OCI-LY7 (cell line): Measurements from ENCODE around the gene ARHGEF3. TPM values are rescaled to one million over a fixed set of nuclear protein-coding genes. Genes with fewer than 3 reads are reported as not detected.

ENCODE experiments used
- BruUV-seq: library from RNA; stranded (reverse); fragments of 400-500 nt; replicated peaks from 2 replicates; lab custom pipeline; 2021; lab: Mats Ljungman, UMichigan
- CTCF ChIA-PET: fragments of 300-600 bp; sonication (Branson Sonifier 250); formaldehyde crosslinking; loops from one replicate; lab custom pipeline; 2022; ENCODE audit warnings: antibody characterized with exemption; ENCODE audit not compliant: unreplicated experiment; lab: Charles Lee
- POLR2A ChIA-PET: fragments of 300-600 bp; sonication (Branson Sonifier 250); formaldehyde crosslinking; loops from one replicate; lab custom pipeline; 2022; ENCODE audit warnings: antibody characterized with exemption; lab: Charles Lee
- DNase-seq: peaks from one replicate; pipeline ENCODE4 v3.0.0-alpha.2; 2015; ENCODE audit warnings: low spot score
- H2AFZ ChIP-seq: fragments of 200-600 bp; sonication (generic), shearing (Covaris generic); 2 replicates; pipeline ENCODE4 v1.6.1; 2014; ENCODE audit warnings: mild to moderate bottlenecking, antibody characterized with exemption, low read length, moderate library complexity
- H3K27ac ChIP-seq: fragments of 200-600 bp; sonication (generic); 2 replicates; pipeline ENCODE4 v1.5.1; 2014; ENCODE audit warnings: mixed run types, low read depth, mild to moderate bottlenecking, moderate library complexity, low read length, inconsistent platforms; ENCODE audit not compliant: poor library complexity, severe bottlenecking
- H3K36me3 ChIP-seq: fragments of 200-600 bp; sonication (generic); 2 replicates; pipeline ENCODE4 v1.6.1; 2014; ENCODE audit warnings: mild to moderate bottlenecking, antibody characterized with exemption, low read length, moderate library complexity, mixed read lengths; ENCODE audit not compliant: insufficient read depth
- H3K4me1 ChIP-seq: fragments of 200-600 bp; sonication (generic); 2 replicates; pipeline ENCODE4 v1.5.1; 2014; ENCODE audit warnings: mild to moderate bottlenecking, low read length; ENCODE audit not compliant: insufficient read depth, poor library complexity, severe bottlenecking
- H3K4me2 ChIP-seq: fragments of 200-600 bp; sonication (generic); 2 replicates; pipeline ENCODE4 v1.6.1; 2014; ENCODE audit warnings: mild to moderate bottlenecking, low read length
- H3K4me3 ChIP-seq: fragments of 200-600 bp; sonication (generic); 2 replicates; pipeline ENCODE4 v1.5.1; 2014; ENCODE audit warnings: mild to moderate bottlenecking, low read depth, low read length; ENCODE audit not compliant: poor library complexity, severe bottlenecking
- H3K79me2 ChIP-seq: fragments of 200-600 bp; sonication (generic); 2 replicates; pipeline ENCODE4 v1.6.1; 2016; ENCODE audit warnings: low read depth, mild to moderate bottlenecking, low read length, moderate library complexity, mixed read lengths; ENCODE audit not compliant: insufficient read depth
- H3K9me2 ChIP-seq: fragments of 200-600 bp; sonication (generic); 2 replicates; pipeline ENCODE4 v1.6.1; 2016; ENCODE audit warnings: mild to moderate bottlenecking, low read length, mixed read lengths; ENCODE audit not compliant: insufficient read depth
- H3K9me3 ChIP-seq: fragments of 200-600 bp; sonication (generic); 2 replicates; pipeline ENCODE4 v1.6.1; 2014; ENCODE audit warnings: mild to moderate bottlenecking, mixed run types, low read length, mixed read lengths
- H4K20me1 ChIP-seq: fragments of 200-600 bp; sonication (generic); 2 replicates; pipeline ENCODE4 v1.6.1; 2014; ENCODE audit warnings: mild to moderate bottlenecking, antibody characterized with exemption, low read length, moderate library complexity, mixed read lengths; ENCODE audit not compliant: insufficient read depth
- EZH2phosphoT487 ChIP-seq: fragments of 200-600 bp; sonication (generic); IDR thresholded peaks from 2 replicates; pipeline ENCODE4 v1.6.1; 2018; ENCODE audit warnings: low read depth, borderline replicate concordance, mild to moderate bottlenecking, mixed run types, antibody characterized with exemption, low read length, moderate library complexity, mixed read lengths
- intact Hi-C: fragments of 100-400 bp; cut with micrococcal nuclease; formaldehyde crosslinking; loops from one replicate; pipeline ENCODE4 v1.10.0; 2022; ENCODE audit not compliant: unreplicated experiment
- total RNA-seq, 2 experiments: library from RNA; depleted of rRNA in 1 of 2; stranded (reverse); fragments of >200 nt in 1 of 2; shearing (Covaris generic) in 1 of 2; gene quantifications; 2 replicates each; pipeline ENCODE4 v1.2.3, GENCODE V29; 2014 to 2022
- TF ChIP-seq, protein P1 (sequence below): fragments of 200-600 bp; sonication (generic); conservative IDR thresholded peaks from 2 replicates; pipeline ENCODE4 v1.5.1; 2014; ENCODE audit warnings: mild to moderate bottlenecking, antibody characterized with exemption, low read length, moderate library complexity, mixed read lengths

Gene ARHGEF3
- total RNA-seq, 2 experiments from 2014 or later: 14.1 to 26.9 TPM

DNA sequence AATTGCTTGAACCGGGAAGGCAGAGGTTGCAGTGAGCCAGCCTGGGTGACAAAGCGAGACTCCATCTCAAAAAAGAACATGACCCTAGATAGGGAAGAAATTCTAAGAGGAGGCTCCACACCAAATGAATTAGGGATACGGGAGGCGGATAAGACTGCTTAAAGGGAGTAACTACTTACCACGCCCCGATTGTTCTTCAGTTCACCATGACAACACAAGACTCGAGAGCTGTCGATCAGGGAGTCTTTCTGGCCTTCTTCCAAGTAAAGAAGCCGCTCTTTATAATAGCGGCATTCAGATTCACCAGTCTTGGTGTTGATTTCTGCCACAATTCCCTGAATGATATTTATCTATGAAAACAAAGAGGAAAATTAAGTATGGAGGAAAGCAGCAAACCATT is 64.7 kb downstream of the ARHGEF3 start:
- H3K9me2 ChIP-seq: no peaks in the 10 kb centered on the region
- CTCF ChIA-PET: no interaction called here
- no peak overlapping the region for H3K4me2 ChIP-seq
- no TSS peak for BruUV-seq
- intact Hi-C loops: no loop called here
- H3K4me1 ChIP-seq: no peaks in the 10 kb centered on the region
- no peak for DNase-seq
- H3K4me3 ChIP-seq: no peak overlapping the region
- H3K27ac ChIP-seq: no peak overlapping the region
- no peak for TF ChIP-seq EZH2phosphoT487
- H3K9me3 ChIP-seq: no peaks in the 10 kb centered on the region
- no peaks in the 10 kb centered on the region for H4K20me1 ChIP-seq
- POLR2A ChIA-PET: interaction anchor here (0.8 to 1.2 kb wide), 4 partner anchors 9 to 75 kb away, joined by 3 read pairs; no protein-coding TSS in a partner anchor
- no peaks in the 10 kb centered on the region for H3K79me2 ChIP-seq
- peaks cover 47% of the 10 kb centered on the region for H3K36me3 ChIP-seq
- no peak overlapping the region for H2AFZ ChIP-seq

DNA sequence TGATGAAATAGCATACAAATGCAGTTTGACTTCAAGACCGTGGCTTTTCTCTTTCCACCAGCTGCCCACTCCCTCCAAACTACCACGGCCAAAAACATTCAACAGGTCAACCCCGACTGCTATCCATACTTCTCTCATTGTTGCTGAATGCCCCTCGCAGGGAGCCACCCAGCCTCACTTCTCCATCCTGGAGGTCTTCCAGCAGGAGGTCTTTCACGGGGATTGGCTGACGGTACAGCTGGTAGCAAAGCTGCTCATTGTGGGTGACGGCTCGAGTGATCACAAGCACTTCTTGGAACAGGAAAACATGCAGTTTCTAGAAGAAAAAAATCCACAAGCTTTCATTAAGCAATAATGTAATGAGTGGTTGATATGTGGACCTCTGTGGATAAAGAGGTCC is 69.6 kb downstream of the ARHGEF3 start:
- Histone ChIP-seq H3K9me2 (no peaks in the 10 kb centered on the region), H3K79me2 (no peaks in the 10 kb centered on the region), H3K4me1 (no peaks in the 10 kb centered on the region), H3K9me3 (no peaks in the 10 kb centered on the region), H2AFZ (no peak overlapping the region), H3K4me3 (no peak overlapping the region), H3K4me2 (no peak overlapping the region), H3K27ac (no peak overlapping the region), H3K36me3 (peaks cover 78% of the 10 kb centered on the region), H4K20me1 (no peaks in the 10 kb centered on the region)
- intact Hi-C loops: no loop called here
- no TSS peak for BruUV-seq
- ChIA-PET CTCF (interaction anchor here (0.6 kb wide), 1 partner anchor 865 kb away, joined by 3 read pairs; the partner anchor contains the start of gene ARF4), POLR2A (interaction anchor here (0.7 kb wide), 1 partner anchor 24 kb away, joined by 3 read pairs; no protein-coding TSS in a partner anchor)
- no peak for DNase-seq
- TF ChIP-seq, protein P1, sequence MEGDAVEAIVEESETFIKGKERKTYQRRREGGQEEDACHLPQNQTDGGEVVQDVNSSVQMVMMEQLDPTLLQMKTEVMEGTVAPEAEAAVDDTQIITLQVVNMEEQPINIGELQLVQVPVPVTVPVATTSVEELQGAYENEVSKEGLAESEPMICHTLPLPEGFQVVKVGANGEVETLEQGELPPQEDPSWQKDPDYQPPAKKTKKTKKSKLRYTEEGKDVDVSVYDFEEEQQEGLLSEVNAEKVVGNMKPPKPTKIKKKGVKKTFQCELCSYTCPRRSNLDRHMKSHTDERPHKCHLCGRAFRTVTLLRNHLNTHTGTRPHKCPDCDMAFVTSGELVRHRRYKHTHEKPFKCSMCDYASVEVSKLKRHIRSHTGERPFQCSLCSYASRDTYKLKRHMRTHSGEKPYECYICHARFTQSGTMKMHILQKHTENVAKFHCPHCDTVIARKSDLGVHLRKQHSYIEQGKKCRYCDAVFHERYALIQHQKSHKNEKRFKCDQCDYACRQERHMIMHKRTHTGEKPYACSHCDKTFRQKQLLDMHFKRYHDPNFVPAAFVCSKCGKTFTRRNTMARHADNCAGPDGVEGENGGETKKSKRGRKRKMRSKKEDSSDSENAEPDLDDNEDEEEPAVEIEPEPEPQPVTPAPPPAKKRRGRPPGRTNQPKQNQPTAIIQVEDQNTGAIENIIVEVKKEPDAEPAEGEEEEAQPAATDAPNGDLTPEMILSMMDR: no peak
- TF ChIP-seq EZH2phosphoT487: no peak

DNA sequence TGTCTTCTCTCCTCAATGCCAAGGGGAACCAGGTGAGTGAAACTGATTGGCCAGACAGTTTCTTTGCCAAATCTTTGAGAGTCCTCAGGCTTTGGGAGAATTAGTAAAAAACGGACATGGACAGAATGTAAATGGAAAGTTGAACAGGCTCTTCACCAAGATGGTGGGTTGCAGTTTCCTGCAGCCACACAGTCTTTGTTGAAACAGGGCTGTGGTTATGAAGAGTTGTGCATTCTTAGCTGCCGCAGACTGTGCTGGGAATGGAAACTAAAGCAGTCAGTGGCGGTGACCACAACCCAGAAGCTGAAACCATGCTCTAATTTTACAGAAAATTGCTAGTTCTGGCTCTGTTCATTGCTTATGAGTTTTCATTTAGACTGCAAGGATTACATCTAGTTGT is 76.6 kb downstream of the ARHGEF3 start:
- Histone ChIP-seq H3K4me1 (no peaks in the 10 kb centered on the region), H3K79me2 (no peaks in the 10 kb centered on the region), H3K9me2 (no peaks in the 10 kb centered on the region), H4K20me1 (no peaks in the 10 kb centered on the region), H3K9me3 (no peaks in the 10 kb centered on the region), H2AFZ (no peak overlapping the region), H3K27ac (no peak overlapping the region), H3K4me2 (no peak overlapping the region), H3K4me3 (no peak overlapping the region), H3K36me3 (peaks cover 52% of the 10 kb centered on the region)
- no peak for DNase-seq
- POLR2A ChIA-PET: interaction anchor here (1.4 to 1.5 kb wide), 2 partner anchors 10 to 17 kb away, joined by 4 to 5 read pairs; no protein-coding TSS in a partner anchor
- no peak for TF ChIP-seq EZH2phosphoT487
- TF ChIP-seq, protein P1: no peak
- no TSS peak for BruUV-seq
- intact Hi-C loops: no loop called here
- CTCF ChIA-PET: no interaction called here
